ENCODE measurements around the gene TM4SF18.

Gene TM4SF18

DNA sequence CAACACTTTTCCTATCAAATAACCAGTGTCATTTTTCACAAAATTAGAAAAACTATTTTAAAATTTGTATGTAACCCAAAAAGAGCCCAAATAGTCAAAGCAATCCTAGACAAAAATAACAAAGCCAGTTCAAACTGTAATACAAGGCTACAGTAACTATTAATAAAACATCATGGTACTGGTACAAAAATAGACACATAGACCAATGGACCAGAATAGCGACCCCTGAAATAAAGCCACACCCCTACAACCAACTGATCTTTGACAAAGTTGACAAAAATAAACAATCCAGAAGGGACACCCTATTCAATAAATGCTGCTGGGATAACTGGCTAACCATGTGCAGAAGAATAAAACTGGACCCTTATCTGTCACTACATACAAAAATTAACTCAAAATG, 19.9 kb downstream of the TM4SF18 start:
- TF ChIP-seq CTCF (IDR thresholded peaks at IDR 0.05; ENCODE audit: low read depth, low read length) = no peak
- no peak for DNase-seq (ENCODE audit: extremely low read depth, low read depth)

GRCh38 chr3:149310796-149311534, 22.5 kb downstream of the TM4SF18 start:
- TF ChIP-seq CTCF (IDR thresholded peaks at IDR 0.05; ENCODE audit: low read depth, low read length) = no peak
- DNase-seq (ENCODE audit: extremely low read depth, low read depth) = no peak

DNA sequence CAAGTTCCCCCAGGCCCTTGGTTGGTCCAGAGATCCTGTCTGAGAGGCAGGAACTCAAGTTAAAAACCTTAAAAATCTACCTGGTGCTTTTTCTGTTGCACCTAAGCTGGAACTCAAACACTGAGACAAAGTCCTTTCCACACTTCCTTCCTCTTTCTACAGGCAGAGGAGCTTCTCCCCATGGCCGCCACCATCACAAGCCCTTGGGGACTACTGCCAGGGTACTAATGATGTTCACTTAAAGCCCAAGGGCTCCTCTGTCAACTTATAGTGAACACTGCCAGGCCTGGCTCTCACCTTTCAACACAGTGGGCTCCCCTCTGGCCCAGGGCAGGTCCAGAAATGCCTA, 26.0 kb downstream of the TM4SF18 start:
- TF ChIP-seq CTCF (IDR thresholded peaks at IDR 0.05; ENCODE audit: low read depth, low read length) = no peak
- no peak for DNase-seq (ENCODE audit: extremely low read depth, low read depth)

GRCh38 chr3:149306751-149307434, 26.5 kb downstream of the TM4SF18 start:
- no peak for DNase-seq (ENCODE audit: extremely low read depth, low read depth)

GRCh38 chr3:149305376-149305775, 28.1 kb downstream of the TM4SF18 start:
- no peak for TF ChIP-seq CTCF (IDR thresholded peaks at IDR 0.05; ENCODE audit: low read depth, low read length)

More at GRCh38 chr3:149306751-149307434, 26.5 kb downstream of the TM4SF18 start:
- no peak for TF ChIP-seq CTCF (IDR thresholded peaks at IDR 0.05; ENCODE audit: low read depth, low read length)

DNA sequence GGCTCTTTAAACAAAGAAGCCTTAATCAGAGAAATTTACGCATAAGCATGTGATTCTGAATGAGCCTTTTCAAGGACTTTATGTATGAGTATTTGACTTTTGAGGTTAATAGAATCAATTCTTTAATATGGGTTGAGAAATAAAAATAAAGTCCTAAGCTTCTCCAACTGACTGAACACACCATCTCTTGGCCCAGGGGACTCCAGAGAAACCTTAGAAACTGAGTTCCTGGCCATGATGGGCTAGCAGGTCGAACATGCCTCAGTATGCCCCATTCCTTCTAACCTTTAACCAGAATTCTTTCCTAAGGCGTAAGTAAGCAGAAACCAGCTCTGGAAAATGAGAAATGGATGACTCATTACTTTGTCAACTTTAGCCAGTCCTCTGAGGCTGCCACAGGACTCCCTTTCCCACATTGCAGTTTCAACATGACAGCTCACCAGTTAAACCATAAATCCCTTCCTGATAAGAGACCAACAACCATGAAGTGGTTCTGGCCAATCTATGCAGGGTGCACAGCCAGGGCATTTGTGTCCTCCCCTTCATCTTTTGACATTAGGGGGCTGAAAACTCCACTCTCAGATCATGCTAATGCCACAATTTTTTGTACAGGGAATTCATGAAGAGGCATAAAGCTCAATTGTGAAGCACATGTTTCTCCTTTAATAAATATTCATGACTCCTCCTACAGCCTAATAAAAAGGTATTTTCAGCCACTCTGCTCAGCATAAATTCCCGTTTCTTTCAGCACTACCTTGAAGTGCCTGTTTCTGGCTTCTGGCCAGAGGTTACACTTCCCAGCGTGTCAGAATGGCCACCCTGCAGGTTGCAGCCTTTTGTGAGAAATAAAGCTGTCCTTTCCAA, 33.3 kb downstream of the TM4SF18 start:
- DNase-seq (ENCODE audit: extremely low read depth, low read depth) = peak; percentile 84
- no peak for TF ChIP-seq CTCF (IDR thresholded peaks at IDR 0.05; ENCODE audit: low read depth, low read length)

More at GRCh38 chr3:149305376-149305775, 28.1 kb downstream of the TM4SF18 start:
- no peak for DNase-seq (ENCODE audit: extremely low read depth, low read depth)

Measured in AG09319 (cell line).